ENCODE measurements around the gene OR6X1. TPM values are rescaled to one million over a fixed set of nuclear protein-coding genes. Genes with fewer than 3 reads are reported as not detected.

OR6X1 gene
- total RNA-seq, 6 experiments from 2014 or later, result not detected

- no peak for DNase-seq
- no peak for TF ChIP-seq CTCF (IDR thresholded peaks at IDR 0.05)
- no peak overlapping the region for H3K27ac Mint-ChIP-seq
- H3K4me3 Mint-ChIP-seq, result no peak overlapping the region
- H3K9me3 Mint-ChIP-seq, result no peaks in the 10 kb centered on the region
- H3K36me3 Mint-ChIP-seq (ENCODE audit: low read depth), result no peaks in the 10 kb centered on the region
- no peaks in the 10 kb centered on the region for H3K4me1 Mint-ChIP-seq (ENCODE audit: low read depth)
- no peaks in the 10 kb centered on the region; the same call in 1 of the 2 replicates for H3K27me3 Mint-ChIP-seq (ENCODE audit: insufficient read depth)
These were observed 21.6 kb upstream of the OR6X1 start for GRCh38 chr11:123775715-123776549.

- no peak for TF ChIP-seq CTCF (IDR thresholded peaks at IDR 0.05)
- H3K4me3 Mint-ChIP-seq, result no peak overlapping the region
- no peak for DNase-seq
- H3K9me3 Mint-ChIP-seq, result no peaks in the 10 kb centered on the region
- H3K27ac Mint-ChIP-seq, result no peak overlapping the region
- no peaks in the 10 kb centered on the region for H3K4me1 Mint-ChIP-seq (ENCODE audit: low read depth)
- H3K36me3 Mint-ChIP-seq (ENCODE audit: low read depth), result no peaks in the 10 kb centered on the region
- H3K27me3 Mint-ChIP-seq (ENCODE audit: insufficient read depth), result no peaks in the 10 kb centered on the region; the same call in 1 of the 2 replicates
These were observed 21.0 kb upstream of the OR6X1 start for GRCh38 chr11:123775289-123775688.

GRCh38 chr11:123773959-123774358 is 19.6 kb upstream of the OR6X1 start:
- H3K4me1 Mint-ChIP-seq (ENCODE audit: low read depth), result no peaks in the 10 kb centered on the region
- no peak overlapping the region for H3K27ac Mint-ChIP-seq
- no peaks in the 10 kb centered on the region for H3K36me3 Mint-ChIP-seq (ENCODE audit: low read depth)
- no peak for DNase-seq
- no peaks in the 10 kb centered on the region for H3K9me3 Mint-ChIP-seq
- H3K27me3 Mint-ChIP-seq (ENCODE audit: insufficient read depth), result no peaks in the 10 kb centered on the region; the same call in 1 of the 2 replicates
- H3K4me3 Mint-ChIP-seq, result no peak overlapping the region
- TF ChIP-seq CTCF (IDR thresholded peaks at IDR 0.05), result no peak

- H3K36me3 Mint-ChIP-seq (ENCODE audit: low read depth), result no peaks in the 10 kb centered on the region
- no peaks in the 10 kb centered on the region for H3K9me3 Mint-ChIP-seq
- DNase-seq, result no peak
- H3K27me3 Mint-ChIP-seq (ENCODE audit: insufficient read depth), result peaks cover 1% of the 10 kb centered on the region; the same call in 1 of the 2 replicates
- no peak overlapping the region for H3K27ac Mint-ChIP-seq
- TF ChIP-seq CTCF (IDR thresholded peaks at IDR 0.05), result no peak
- H3K4me1 Mint-ChIP-seq (ENCODE audit: low read depth), result no peaks in the 10 kb centered on the region
- H3K4me3 Mint-ChIP-seq, result no peak overlapping the region
These were observed 18.7 kb upstream of the OR6X1 start for GRCh38 chr11:123773026-123773425.

- Mint-ChIP-seq H3K27ac (no peak overlapping the region), H3K27me3 (ENCODE audit: insufficient read depth) (0 out of 2 replicates have a peak, but pooled peaks cover 1% of the 10 kb centered on the region), H3K9me3 (no peaks in the 10 kb centered on the region), H3K4me1 (ENCODE audit: low read depth) (no peaks in the 10 kb centered on the region), H3K4me3 (no peak overlapping the region), H3K36me3 (ENCODE audit: low read depth) (no peaks in the 10 kb centered on the region)
- DNase-seq, result no peak
- TF ChIP-seq CTCF (IDR thresholded peaks at IDR 0.05), result no peak
These were observed 17.3 kb upstream of the OR6X1 start for GRCh38 chr11:123771664-123772063.

All from HFFc6 (cell line).